HUES48 (cell line): ENCODE results near the gene ALDH7A1.
A peak's percentile ranks its signal among the peaks of the same experiment; 100 is the strongest.

Experiments used
- H3K27ac ChIP-seq: one replicate; pipeline ENCODE4 v1.7.0; 2013; ENCODE audit warnings: low read depth, low read length, inconsistent platforms
- H3K27me3 ChIP-seq: 2 replicates; pipeline ENCODE4 v1.6.1; 2013; ENCODE audit warnings: mild to moderate bottlenecking, low read length; ENCODE audit not compliant: control insufficient read depth, insufficient read depth
- H3K36me3 ChIP-seq: 2 replicates; pipeline ENCODE4 v1.6.1; 2013; ENCODE audit warnings: low read length; ENCODE audit not compliant: control insufficient read depth, insufficient read depth
- H3K4me1 ChIP-seq: 2 replicates; pipeline ENCODE4 v1.6.1; 2013; ENCODE audit warnings: mild to moderate bottlenecking, low read length; ENCODE audit not compliant: control insufficient read depth, insufficient read depth
- H3K4me3 ChIP-seq: 2 replicates; pipeline ENCODE4 v1.5.1; 2013; ENCODE audit warnings: mild to moderate bottlenecking, low read depth, low read length
- H3K9ac ChIP-seq: 2 replicates; pipeline ENCODE4 v1.6.1; 2013; ENCODE audit warnings: mild to moderate bottlenecking, low read depth, low read length, moderate library complexity
- H3K9me3 ChIP-seq: 2 replicates; pipeline ENCODE4 v1.6.1; 2013; ENCODE audit warnings: low read length; ENCODE audit not compliant: control insufficient read depth, insufficient read depth

The ALDH7A1 gene

DNA sequence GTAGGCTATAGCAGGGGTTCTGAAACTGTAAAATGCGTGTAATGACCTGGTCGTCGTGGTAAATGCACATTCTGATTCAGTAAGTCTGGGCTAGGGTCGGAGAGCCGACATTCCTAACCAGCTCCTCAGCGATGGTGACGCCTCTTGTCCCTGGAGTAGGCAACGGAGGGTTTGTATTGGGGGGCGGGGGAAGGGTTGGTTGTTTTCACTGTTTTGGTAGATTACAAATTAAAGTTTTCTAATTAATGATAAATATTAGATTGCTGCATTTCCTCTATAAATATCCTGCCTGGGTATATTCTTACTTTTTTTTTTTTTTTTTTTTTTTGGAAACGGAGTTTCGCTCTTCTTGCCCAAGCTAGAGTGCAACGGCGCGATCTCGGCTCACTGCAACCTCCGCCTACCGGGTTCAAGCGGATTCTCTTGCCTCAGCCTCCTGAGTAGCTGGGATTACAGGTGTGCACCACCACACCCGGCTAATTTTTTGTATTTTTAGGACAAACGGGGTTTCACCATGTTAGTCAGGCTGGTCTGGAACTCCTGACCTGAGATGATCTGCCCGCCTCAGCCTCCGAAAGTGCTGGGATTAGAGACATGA, 566 bp upstream of the ALDH7A1 start:
- H3K36me3 ChIP-seq = peaks cover 24% of the 10 kb centered on the region
- peaks cover 30% of the 10 kb centered on the region for H3K4me1 ChIP-seq
- no peaks in the 10 kb centered on the region for H3K27me3 ChIP-seq
- H3K9me3 ChIP-seq = no peaks in the 10 kb centered on the region
- H3K27ac ChIP-seq = peak overlapping the region; percentile 96
- peak overlapping the region; percentile 93 for H3K4me3 ChIP-seq
- peak overlapping the region; percentile 78 for H3K9ac ChIP-seq

DNA sequence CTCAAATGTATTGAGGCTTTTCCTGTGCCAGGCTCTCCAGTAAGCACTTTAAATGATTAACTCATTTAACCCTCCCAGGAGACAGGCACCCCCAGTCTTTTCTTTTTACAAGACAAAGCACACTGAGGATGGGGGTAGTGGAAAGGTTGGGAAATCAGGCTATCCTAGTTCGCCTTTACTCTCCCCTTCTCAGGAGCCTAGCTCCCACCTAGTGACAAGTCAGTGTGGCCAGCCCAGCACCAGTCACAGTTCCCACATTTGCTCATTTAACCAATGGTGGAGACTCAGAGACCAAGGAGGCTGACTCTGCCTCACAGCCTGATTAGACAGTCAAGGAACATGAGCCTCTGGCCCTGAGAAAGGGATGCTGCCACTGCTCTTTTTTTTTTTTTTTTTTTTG, 3.5 kb downstream of the ALDH7A1 start:
- Histone ChIP-seq H3K4me1 (peaks cover 12% of the 10 kb centered on the region), H3K27me3 (no peaks in the 10 kb centered on the region), H3K4me3 (no peak overlapping the region), H3K9ac (no peak overlapping the region), H3K36me3 (peaks cover 62% of the 10 kb centered on the region), H3K9me3 (no peaks in the 10 kb centered on the region; the same call in 1 of the 2 replicates), H3K27ac (peak overlapping the region; percentile 39)

GRCh38 chr5:126589536-126590297, 5.3 kb downstream of the ALDH7A1 start:
- H3K4me3 ChIP-seq = no peak overlapping the region
- H3K9ac ChIP-seq = no peak overlapping the region
- peaks cover 80% of the 10 kb centered on the region for H3K36me3 ChIP-seq

GRCh38 chr5:126587551-126588390, 7.2 kb downstream of the ALDH7A1 start:
- Histone ChIP-seq H3K4me3 (no peak overlapping the region), H3K27ac (no peak overlapping the region), H3K9ac (no peak overlapping the region), H3K36me3 (peaks cover 92% of the 10 kb centered on the region), H3K4me1 (peaks cover 5% of the 10 kb centered on the region; the same call in 1 of the 2 replicates), H3K9me3 (no peaks in the 10 kb centered on the region; the same call in 1 of the 2 replicates), H3K27me3 (no peaks in the 10 kb centered on the region)

More at GRCh38 chr5:126589536-126590297, 5.3 kb downstream of the ALDH7A1 start:
- Histone ChIP-seq H3K27me3 (no peaks in the 10 kb centered on the region), H3K4me1 (peaks cover 12% of the 10 kb centered on the region), H3K9me3 (no peaks in the 10 kb centered on the region; the same call in 1 of the 2 replicates), H3K27ac (no peak overlapping the region)

- Histone ChIP-seq H3K27ac (no peak overlapping the region), H3K4me1 (no peaks in the 10 kb centered on the region), H3K27me3 (no peaks in the 10 kb centered on the region), H3K36me3 (peaks cover 94% of the 10 kb centered on the region), H3K9ac (no peak overlapping the region), H3K9me3 (no peaks in the 10 kb centered on the region), H3K4me3 (no peak overlapping the region)
Measured at GRCh38 chr5:126583761-126584160, 11.3 kb downstream of the ALDH7A1 start.

DNA sequence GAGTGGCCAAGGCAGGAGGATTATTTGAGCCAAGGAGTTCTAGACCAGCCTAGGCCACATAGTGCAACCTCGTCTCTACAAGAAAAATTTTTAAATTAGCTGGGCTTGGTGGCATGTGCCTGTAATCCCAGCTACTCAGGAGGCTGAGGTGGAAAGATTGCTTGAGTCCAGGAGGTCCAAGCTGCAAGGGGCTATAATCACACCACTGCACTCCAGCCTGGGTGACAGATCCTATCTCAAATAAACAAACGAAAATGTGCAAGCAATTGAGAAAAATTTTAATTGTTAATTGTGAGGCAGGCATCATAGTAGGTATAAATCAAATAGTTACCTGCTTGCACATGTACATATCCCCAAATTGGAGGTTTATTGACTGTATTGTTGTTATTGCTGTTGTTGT, 15.3 kb downstream of the ALDH7A1 start:
- no peaks in the 10 kb centered on the region for H3K4me1 ChIP-seq
- no peak overlapping the region for H3K4me3 ChIP-seq
- peaks cover 94% of the 10 kb centered on the region for H3K36me3 ChIP-seq
- H3K27me3 ChIP-seq = no peaks in the 10 kb centered on the region
- no peaks in the 10 kb centered on the region for H3K9me3 ChIP-seq
- H3K9ac ChIP-seq = no peak overlapping the region
- no peak overlapping the region for H3K27ac ChIP-seq

DNA sequence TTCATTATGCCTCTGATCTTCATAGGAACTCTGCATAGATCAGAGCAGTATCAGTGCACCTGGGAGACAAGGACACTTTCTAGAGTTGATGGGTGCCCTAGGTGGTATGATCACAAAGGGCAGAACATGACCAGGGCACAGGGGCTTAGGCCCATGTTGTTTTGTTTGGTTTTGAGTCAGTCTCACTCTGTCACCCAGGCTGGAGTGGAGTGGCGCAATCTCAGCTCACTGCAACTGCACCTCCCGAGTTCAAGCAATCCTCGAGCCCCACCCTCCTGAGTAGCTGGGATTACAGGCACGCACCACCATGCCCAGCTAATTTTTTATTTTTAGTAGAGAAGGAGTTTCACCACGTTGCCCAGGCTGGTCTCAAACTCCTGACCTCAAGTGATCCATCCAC, 17.6 kb downstream of the ALDH7A1 start:
- no peaks in the 10 kb centered on the region for H3K27me3 ChIP-seq
- no peaks in the 10 kb centered on the region for H3K4me1 ChIP-seq
- H3K9me3 ChIP-seq = no peaks in the 10 kb centered on the region
- no peak overlapping the region for H3K9ac ChIP-seq
- no peak overlapping the region for H3K4me3 ChIP-seq
- H3K27ac ChIP-seq = no peak overlapping the region
- H3K36me3 ChIP-seq = peaks cover 87% of the 10 kb centered on the region

DNA sequence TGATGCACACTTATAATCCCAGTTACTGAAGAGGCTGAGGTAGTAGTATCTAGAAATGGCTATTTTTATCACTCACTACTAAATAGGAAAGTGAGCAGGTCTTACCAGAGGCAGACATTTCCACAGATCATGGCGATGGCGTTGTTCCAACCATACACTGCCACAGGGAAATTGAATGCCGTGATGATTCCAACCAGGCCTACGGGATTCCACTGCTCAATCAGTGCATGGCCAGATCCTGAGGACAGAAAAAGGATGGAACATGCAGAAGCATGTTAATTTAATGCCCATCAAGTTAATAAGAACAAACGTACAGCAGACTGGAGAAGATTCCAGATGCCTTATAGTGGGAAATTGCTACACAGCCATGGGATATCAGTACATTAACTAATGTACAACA, 18.0 kb downstream of the ALDH7A1 start:
- no peaks in the 10 kb centered on the region for H3K4me1 ChIP-seq
- no peaks in the 10 kb centered on the region for H3K27me3 ChIP-seq
- H3K27ac ChIP-seq = no peak overlapping the region
- H3K9ac ChIP-seq = no peak overlapping the region
- H3K36me3 ChIP-seq = peaks cover 87% of the 10 kb centered on the region
- H3K9me3 ChIP-seq = no peaks in the 10 kb centered on the region
- H3K4me3 ChIP-seq = no peak overlapping the region

DNA sequence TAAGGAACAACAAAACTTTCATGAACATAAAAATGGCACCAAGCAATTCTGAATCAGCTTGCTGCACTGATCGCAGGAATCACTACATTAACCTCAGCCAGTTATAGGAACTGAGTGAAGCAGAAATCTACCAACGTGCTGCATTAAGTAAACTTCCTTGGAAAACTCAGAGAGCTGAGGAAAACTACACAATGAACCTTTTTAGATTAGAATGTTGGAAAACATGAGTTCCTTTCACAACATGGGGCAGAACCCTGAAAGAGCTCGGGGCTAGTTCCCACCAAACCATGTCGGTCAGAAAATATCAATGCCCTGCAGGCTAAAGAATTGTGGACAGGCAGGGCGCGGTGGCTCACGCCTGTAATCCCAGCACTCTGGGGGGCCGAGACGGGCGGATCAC, 19.4 kb downstream of the ALDH7A1 start:
- Histone ChIP-seq H3K36me3 (peaks cover 87% of the 10 kb centered on the region), H3K27ac (no peak overlapping the region), H3K4me3 (no peak overlapping the region), H3K9ac (no peak overlapping the region), H3K4me1 (no peaks in the 10 kb centered on the region), H3K27me3 (no peaks in the 10 kb centered on the region), H3K9me3 (no peaks in the 10 kb centered on the region)

- H3K4me1 ChIP-seq = 0 out of 2 replicates have a peak, but pooled peaks cover 3% of the 10 kb centered on the region
- H3K36me3 ChIP-seq = peaks cover 91% of the 10 kb centered on the region
- H3K4me3 ChIP-seq = no peak overlapping the region
- no peaks in the 10 kb centered on the region for H3K27me3 ChIP-seq
- H3K9ac ChIP-seq = no peak overlapping the region
- no peak overlapping the region for H3K27ac ChIP-seq
- no peaks in the 10 kb centered on the region for H3K9me3 ChIP-seq
Measured at GRCh38 chr5:126568206-126568755, 26.7 kb downstream of the ALDH7A1 start.
